PFSK-1 (cell line): ENCODE data around the gene INPP5D.

Experiments
- POLR2AphosphoS5 ChIP-seq: IDR thresholded peaks from 2 replicates; pipeline ENCODE4 v1.6.1; 2012; ENCODE audit warnings: low read depth, mild to moderate bottlenecking, control low read depth, low read length, moderate library complexity
- REST ChIP-seq, 2 experiments: IDR thresholded peaks; 2 replicates each; pipeline versions ENCODE4 v1.6.1 to v1.8.0; 2011 to 2012; ENCODE audit warnings: low read depth in 2 of 2, low read length in 2 of 2, control low read depth in 1 of 2, inconsistent platforms in 1 of 2, mild to moderate bottlenecking in 1 of 2, moderate library complexity in 1 of 2; ENCODE audit not compliant: insufficient read depth in 1 of 2
- SIN3A ChIP-seq: IDR thresholded peaks from 2 replicates; pipeline ENCODE4 v1.6.1; 2012; ENCODE audit warnings: mild to moderate bottlenecking, low read length, moderate library complexity, borderline replicate concordance; ENCODE audit not compliant: insufficient read depth
- TAF1 ChIP-seq: IDR thresholded peaks from 2 replicates; pipeline ENCODE4 v1.6.1; 2012; ENCODE audit warnings: low read length, control low read depth, borderline replicate concordance; ENCODE audit not compliant: insufficient read depth

GRCh38 chr2:233094614-233095013, 34.5 kb downstream of the INPP5D start:
- no peak for TF ChIP-seq TAF1
- no peak for TF ChIP-seq POLR2AphosphoS5
- no peak for TF ChIP-seq SIN3A
- no peak for TF ChIP-seq REST (IDR thresholded peaks at IDR 0.05; ENCODE audit: insufficient read depth in 1 of 2, low read depth in 2 of 2, low read length in 2 of 2)
